NB4 (cell line): ENCODE measurements around the gene GGTA1.

Experiments used
- MAX ChIP-seq: IDR thresholded peaks from 2 replicates; pipeline ENCODE4 v1.6.1; 2011; ENCODE audit warnings: low read depth, low read length
- POLR2A ChIP-seq: IDR thresholded peaks from 2 replicates; pipeline ENCODE4 v1.6.1; 2011; ENCODE audit warnings: mild to moderate bottlenecking; ENCODE audit not compliant: insufficient read length; ENCODE audit errors: extremely low read depth
- TF ChIP-seq, protein P1 (sequence below): IDR thresholded peaks from one replicate; pipeline ENCODE4 v1.5.1; 2012; ENCODE audit warnings: low read depth, low read length

DNA sequence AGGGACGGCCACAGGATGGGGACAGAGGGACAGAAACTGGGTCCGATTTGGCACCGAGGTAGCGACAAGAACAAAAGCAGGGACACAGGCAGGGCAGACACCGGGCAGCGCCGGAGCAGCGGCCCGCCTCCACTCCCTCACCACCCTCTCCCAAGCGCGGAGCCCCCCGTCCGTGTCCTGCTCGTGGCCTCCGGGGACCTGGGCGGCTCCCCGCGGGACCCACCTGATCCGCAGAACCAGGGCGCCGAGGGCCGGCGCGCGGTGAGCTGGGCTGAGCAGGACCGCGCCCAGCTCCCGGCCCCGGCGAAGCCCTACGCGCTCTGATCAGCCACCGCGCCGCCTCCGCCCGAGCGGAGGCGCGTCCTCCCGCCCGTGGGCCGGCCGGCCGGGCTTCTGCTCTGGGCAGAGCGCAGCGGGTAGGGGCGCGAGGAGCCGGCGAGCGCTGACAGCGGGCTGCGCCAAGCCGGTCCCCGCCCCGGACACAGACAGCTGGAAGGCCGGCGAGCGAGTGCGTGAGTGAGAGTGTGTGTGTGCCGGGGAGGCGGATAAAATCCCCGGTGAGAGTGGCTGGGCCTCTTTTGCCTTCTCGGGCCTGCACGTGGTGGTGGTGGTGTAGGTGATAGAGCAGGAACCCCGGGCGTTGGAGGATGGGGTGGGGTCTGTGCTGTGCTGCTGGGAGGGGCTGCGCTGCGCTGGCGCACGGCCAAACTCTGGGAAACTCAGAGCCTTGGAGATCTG, at the start of gene GGTA1:
- TF ChIP-seq MAX: no peak
- TF ChIP-seq POLR2A: no peak
- TF ChIP-seq, protein P1, sequence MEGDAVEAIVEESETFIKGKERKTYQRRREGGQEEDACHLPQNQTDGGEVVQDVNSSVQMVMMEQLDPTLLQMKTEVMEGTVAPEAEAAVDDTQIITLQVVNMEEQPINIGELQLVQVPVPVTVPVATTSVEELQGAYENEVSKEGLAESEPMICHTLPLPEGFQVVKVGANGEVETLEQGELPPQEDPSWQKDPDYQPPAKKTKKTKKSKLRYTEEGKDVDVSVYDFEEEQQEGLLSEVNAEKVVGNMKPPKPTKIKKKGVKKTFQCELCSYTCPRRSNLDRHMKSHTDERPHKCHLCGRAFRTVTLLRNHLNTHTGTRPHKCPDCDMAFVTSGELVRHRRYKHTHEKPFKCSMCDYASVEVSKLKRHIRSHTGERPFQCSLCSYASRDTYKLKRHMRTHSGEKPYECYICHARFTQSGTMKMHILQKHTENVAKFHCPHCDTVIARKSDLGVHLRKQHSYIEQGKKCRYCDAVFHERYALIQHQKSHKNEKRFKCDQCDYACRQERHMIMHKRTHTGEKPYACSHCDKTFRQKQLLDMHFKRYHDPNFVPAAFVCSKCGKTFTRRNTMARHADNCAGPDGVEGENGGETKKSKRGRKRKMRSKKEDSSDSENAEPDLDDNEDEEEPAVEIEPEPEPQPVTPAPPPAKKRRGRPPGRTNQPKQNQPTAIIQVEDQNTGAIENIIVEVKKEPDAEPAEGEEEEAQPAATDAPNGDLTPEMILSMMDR: no peak
